GM19438 (cell line): Measurements from ENCODE around the gene RIOX2.

ENCODE experiments used
- ATAC-seq: cut with Tn5 transposase; IDR thresholded peaks from one replicate; pipeline ENCODE4 v1.9.1; 2021; ENCODE audit warnings: low read depth; ENCODE audit not compliant: unreplicated experiment

The RIOX2 gene

DNA sequence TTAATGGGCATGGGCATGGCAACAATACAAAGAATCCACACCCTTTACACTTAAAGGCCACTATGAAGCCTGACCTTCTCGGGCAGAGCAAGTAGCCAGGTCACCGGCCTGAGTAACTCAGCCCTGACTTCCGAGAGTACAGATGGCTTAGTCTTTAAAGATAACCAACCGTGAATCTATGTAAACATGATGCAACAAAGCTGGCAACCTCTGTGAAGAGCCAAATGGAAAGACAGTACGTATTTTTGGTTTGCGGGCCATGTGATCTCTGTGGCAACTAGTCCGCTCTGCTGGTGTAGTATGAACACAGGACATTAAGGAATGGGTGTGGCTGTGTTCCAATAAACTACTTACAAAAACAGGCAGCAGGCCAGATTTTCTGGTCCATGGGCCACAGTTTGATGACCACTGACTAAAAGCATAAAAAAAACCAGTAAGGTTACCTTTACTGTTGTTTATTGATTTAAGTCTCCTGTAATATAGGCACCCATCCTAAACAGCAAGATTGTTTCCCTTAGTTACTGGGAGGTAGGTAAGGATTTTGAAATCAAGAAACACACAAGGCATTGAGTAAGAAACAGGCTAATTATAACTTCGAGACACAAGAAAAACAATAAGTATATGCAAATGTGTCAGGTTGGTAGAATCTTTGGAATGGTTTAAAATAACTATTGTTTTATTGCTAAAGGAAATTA is 14.5 kb downstream of the RIOX2 start:
- ATAC-seq = no peak

DNA sequence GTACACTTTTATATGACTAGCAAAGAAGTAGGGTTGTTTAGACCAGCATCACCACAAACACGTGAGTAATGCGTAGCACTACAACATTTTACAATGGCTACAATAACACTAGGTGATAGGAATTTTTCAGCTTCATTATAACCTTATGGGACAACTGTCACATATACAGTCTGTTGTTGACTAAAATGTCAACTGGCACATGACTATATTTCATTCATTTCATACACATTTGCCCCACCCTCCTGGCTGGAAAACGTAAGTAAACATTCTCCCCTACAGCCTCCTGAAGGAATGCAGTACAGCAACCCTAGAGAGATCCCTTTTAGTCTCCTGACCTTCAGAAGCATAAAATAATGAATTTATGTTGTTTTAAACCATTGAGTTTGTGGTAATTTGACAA is 16.2 kb downstream of the RIOX2 start:
- no peak for ATAC-seq

DNA sequence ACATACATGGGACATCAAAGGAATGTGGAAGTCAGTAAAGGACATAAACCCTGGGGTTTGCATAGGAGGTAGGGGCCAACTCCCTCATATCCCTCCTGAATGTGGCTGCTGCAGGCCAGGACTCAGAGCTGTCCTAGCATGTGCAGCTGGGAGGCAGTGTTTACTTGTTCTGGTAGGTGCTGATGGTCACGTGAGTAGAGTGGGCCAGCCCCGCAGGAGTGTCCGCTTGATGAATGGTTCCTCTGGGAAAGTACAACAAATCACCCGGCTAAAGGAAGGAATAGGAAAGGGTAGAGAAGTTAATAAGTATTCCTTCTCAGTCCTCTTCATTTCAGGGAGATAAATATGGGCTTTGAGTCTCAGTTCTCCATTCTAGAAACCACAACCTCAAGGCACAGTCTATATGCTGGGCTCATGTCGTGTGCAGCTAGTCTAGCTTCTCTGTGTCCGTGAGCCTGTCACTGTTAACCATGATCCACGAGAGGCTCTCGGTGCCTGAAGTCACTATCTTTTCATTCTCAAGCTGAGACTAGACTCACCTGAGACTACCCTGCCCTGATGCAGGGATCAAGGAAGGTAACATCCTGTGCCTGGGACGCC is 17.9 kb downstream of the RIOX2 start:
- no peak for ATAC-seq

DNA sequence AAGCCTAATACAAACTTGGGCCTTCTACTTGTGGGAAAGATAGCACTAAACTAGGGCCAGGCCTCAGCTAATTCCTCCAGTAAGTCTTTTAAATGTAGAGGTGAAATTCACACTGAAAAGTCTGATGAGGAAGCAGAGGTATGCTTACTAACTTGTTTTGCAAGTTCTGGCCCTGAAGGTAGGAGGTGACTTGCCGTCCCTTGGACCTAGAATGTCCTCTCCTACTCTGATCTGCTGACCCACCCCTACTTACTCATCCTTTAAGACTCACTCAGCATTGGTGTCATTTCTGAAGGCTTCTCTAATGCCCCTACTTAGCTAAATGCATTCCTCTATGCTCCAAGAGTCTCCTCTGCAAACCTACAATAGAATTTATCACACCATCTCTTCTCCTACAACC is 19.4 kb downstream of the RIOX2 start:
- ATAC-seq = no peak

DNA sequence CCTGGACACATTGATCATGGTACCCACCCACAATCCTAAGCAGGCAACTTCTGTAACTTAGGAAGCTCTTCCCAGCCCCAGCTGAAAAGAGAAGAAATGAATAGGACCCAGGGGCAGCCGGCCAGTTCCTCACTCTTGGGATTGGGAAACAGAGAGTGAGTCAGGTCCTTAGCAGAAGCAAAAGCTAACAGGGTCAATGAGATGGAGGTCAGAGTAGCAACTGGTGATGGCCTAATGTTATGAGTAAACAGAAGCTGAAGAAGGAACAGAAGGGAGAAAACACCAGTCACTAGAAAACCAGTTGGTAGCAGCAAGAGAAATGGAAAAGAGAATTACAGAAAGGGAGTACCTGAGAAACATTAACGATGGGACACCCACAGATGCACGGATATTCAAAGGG is 20.0 kb downstream of the RIOX2 start:
- ATAC-seq = no peak

DNA sequence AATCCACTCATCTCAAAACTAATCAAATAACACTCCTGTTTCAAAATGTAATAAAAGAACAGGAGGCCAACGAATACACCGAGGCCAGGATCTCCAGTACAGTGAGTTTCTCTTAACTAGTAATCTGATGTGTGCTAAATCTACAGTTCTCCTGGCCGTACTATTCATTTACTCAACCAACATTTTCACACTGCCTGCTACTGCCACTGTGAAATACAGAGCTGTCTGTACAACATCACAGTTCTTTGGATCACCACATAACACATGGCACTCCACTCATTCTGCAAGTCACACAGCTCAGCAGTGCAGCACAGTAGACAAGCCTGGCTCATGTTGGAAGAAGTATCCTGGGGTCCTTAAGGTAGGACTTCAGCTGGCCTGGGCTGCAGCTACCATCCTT is 21.9 kb downstream of the RIOX2 start:
- ATAC-seq = no peak

DNA sequence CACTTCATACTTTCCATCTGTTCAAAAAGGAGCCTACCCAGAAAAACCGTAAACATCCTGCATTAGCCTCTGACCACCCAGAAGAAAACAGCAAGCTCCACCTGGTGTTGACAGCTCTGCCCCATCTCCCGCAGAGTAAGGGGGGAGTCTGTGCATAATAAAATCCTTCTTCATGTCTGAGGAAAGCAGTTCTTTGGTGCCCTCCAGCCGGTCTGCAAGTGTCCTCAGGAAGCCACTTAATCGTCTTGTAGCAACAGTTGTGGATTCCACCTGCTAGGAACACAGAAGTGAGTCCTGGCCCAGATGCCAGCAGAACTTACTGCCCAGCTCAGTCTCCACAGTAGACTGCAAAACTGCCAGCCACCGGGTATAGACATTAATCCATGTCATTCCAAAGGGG is 22.5 kb downstream of the RIOX2 start:
- ATAC-seq = no peak

DNA sequence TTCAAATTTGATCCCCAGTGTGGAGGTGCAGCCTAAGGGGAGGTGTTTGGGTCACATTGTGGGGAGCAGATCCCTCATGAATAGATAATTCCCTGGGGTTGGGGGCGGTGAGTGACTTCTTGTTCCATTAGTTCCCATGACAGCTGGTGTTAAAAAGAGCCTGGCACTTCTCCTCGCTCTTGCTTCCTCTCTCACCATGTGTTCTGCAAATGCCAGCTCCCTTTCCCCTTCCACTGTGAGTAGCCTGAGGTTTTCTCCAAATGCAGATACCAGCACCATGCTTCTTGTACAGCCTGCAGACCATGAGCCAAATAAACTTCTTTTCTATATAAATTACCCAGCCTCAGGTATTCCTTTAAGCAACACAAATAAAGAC is 23.1 kb downstream of the RIOX2 start:
- no peak for ATAC-seq

DNA sequence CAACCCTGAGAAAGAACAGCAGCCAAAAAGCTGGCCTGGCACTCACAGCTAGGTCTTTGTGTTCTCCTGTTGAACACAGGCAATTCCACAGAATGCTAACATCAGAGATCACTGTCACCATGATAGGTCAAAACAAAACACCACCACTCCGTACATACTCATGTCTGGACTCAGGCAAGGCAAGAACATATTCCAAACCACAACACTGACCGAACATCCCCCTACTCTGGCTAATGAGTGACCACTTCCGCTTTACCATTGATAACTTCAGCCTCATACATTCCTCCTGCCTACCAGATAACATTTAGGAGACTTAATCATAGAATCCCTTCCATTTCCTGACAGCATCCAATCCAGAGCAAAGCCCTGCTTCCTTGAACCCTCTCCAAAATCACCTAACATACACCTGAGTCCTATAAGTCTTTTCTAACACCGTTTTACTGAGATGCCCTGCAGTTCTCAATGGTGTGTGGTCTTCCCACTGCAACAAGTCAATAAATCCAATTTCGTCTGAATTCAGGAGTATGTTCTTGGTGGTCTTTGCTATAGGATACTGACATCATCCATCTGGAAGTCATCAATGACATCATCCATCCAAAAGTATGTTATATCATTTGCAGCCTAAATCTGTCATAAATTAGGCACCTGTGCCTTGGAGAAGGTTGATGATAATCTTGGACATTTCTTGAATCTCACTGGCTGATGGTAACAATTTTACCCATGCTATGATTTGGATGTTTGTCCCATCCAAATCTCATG is 23.7 kb downstream of the RIOX2 start:
- no peak for ATAC-seq

DNA sequence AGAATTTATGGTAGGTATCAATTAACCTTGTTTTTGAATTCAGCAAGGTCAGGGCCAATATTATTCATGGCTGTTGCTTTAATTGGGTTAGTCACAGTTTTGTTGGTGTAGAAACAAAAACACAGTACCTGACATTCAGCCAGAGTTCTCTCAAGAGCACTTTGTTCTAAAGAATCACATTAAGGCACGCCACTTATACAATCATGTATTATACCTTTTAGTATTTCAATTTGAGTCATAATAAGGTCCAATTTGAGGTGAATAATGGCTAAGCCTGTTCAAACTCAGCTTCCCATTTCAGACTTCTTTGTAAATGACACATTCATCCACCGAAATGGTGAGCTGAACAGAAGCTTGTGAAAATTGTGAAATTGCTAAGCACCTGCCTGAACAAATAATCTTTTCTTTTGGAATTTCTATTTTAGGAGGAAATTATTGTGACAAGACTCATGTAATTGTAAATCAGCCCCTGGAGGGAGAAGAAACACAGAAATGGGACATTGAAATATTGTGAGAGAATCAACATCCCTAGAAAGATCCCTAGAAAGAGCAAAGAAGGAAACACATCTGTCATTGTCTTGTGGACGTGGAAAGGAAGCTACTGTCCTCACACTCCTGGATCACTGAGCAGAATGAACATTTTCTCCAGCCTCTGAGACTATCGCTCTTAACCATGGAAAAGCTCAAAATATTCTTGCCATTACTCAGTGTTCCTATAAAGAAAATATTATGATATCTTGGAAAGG is 29.3 kb downstream of the RIOX2 start:
- ATAC-seq = no peak

DNA sequence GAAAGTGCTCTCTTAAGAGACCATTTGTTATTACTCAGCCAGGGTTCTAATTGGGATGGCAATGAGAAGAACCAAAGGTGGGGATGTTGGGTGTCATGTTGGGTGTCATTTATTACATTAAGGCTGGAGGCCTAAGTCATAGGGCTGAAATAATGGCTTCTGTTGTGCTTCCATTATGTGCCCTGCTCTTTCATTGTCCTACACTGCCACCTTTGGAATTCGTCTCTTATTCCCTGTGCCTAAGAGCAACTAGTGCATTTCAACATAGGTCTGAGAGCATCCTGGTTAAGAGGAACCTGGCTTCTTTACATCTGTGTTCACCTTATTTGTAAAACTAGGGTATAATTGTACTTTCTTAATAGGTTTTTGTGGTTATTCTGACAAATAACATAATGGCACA is 32.2 kb downstream of the RIOX2 start:
- ATAC-seq = no peak

DNA sequence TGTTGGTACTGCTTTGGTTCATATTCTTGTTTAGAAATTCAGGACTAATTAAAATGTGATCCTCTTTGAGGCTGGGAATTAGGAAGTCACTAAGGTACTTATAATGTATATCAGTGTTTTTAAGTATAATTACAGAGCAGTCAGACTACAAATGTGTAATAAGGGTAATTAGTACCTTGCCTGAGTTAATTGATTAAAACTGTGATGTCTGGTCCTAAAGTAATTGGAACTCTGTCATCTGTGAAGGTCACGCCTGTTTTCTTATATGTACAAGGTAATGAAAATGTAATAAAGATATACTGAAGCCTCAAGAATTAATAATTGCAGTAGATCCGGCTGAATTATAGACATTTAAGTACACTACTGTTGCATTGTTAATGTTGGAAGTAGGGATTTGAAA is 32.8 kb downstream of the RIOX2 start:
- ATAC-seq = no peak

DNA sequence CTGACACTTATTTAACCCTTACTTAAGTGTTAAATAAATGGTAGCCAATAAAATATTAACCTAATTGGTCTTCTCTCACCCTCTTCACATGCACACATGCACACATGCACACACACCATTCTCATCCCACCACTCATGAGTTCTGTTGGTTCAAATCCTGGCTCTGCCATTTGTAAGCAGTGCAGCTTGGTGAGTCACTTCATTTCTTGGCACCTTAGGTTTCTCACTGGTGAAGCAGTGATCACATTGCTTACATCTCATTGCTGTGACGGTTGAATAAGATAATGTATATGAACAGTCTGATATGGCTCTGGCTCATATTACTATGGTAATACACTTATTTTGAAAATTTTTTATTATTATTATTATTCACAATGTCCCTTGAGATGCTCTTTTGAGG is 33.8 kb downstream of the RIOX2 start:
- ATAC-seq = no peak

DNA sequence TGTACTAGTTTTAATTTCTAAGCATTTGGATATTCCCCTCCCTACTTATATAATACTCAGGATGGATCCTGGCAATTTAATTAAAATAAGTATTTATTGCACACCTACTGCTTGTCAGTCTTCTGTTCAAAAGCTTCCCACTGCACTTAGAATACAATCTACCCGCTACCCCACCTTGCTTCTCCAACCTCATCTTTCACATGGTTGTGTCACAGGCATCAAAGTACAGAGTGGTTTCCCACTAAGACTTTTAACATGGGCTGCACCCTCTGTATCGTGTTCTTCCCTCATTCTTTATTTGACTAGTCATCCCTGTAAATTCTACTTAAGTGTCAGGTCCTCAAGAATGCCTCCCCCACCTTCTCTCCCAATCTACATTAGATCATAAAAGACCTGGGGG is 35.0 kb downstream of the RIOX2 start:
- no peak for ATAC-seq

DNA sequence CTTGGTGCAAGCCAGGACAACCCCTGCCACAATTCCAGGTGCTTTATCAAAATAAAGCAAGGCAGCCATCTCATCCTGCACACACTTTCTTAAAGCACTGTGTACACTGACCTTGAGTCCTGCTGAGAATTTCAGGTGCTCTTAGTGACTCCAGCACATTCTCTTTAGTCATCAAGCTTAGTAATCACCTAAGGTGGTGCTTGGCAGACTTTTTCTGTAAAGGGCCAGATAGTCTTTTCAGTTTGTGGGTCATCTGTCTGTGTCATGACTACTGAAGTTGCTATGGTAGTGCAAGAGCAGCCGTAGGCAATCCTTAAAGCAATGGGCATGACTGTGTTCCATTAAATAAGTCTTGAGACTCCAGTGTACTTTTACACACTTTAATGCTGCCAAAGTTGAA is 36.4 kb downstream of the RIOX2 start:
- no peak for ATAC-seq

DNA sequence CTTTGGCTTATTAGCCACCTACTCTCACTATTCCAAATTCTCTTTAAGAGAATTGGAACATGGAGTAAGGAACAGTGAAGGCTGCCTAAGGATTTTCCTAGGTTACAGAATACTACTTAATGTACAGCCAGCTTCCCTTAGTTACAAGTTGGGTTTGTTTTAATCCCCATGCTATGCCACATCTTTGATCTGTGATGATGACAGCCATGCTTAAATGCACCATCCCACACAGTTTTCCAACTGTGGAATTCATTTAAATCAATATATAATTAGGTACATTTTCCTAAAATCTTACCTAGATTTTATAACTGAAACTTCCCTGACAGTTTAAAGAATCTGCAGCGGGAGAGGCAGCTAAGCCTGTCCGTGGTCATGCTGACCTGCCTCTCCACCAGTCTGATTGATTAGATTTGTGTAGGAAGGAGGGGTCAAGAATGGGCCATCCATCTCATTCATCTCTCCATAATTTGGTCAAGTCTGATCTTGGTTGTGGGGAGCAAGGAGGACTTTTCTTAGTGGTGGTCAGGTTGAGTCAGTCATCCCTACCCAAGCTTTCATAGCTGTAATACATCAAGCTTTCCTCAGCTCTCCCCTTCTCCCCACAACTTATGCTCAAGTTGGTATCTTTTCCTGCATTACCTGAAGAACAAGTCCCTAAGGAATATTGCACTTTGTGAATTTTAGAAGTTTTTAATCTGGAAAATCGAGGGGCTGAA is 37.1 kb downstream of the RIOX2 start:
- ATAC-seq = no peak

DNA sequence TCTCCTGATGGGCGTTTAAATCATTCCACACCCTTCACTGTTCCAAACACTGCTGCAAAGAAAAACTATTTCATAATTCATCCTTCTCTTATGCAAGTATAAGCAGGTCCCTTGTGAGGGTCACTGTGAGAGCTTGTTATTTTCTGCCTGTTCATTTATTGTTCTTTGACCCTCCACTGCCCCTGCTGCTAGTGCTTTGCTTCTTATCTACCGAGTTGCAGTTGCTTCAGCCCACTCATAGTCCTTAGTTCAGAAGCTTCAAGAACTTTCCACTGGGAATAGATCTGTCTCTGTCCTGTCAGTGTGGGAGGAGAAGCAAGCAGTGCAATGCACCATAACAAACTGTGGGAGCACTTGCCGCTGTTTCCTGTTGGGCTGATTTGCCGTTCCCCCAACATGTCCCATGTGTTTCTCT is 39.8 kb downstream of the RIOX2 start:
- no peak for ATAC-seq

DNA sequence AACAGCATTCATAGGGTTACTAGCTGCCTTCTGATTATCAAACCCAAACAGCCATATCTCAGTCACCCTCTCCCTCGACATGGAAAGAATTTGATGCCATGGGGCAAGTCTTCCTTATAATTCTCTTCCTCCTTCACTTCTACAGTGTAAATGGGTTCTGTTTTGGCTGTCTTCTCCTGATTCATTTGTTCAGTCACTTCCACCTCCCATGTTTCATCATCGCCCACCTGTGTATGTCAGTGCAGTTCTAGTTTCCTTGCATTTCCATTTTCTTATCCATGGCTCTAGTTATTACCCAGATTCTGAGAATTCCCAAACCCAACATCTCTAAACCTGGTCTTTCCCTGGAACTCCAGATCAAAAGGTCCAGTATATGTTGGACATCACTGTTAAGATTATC is 41.0 kb downstream of the RIOX2 start:
- ATAC-seq = no peak

DNA sequence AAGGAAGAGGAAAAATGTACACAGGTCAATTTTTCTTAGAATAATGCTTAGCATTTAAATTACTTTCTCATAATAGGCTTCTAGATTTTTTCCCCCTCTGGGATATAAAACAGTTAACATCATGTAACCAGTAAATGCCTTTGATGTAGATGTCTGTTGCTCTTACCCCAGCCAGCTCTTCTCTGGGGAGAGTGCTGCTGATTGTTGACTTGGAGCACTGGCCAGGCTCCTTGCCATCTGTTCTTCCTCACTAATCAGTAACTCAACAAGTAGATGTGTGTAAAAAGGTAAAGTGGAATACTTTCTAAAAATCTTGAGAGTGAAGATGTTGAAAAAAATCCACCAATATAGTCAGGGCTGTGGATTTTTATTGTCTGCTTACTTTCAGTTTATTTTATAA is 42.2 kb downstream of the RIOX2 start:
- no peak for ATAC-seq

DNA sequence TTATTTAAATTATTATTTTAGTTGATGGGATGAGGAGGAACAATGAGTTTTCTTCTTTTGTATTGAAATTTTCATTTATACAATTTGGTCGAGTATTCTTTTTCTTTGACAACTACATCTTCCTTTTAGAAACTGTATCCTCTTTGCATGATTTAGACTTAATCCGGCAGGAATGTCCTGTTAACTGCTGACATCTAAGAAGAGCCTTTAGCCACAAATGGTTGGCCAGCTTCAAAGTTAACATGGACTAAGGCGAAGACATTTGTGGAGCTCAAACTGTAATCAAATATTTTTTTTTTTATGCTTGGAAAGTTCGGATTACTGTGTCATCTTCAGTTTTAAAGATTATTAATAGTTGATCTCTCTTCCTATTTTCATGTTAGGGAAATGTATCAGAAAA is 43.2 kb downstream of the RIOX2 start:
- ATAC-seq = no peak

DNA sequence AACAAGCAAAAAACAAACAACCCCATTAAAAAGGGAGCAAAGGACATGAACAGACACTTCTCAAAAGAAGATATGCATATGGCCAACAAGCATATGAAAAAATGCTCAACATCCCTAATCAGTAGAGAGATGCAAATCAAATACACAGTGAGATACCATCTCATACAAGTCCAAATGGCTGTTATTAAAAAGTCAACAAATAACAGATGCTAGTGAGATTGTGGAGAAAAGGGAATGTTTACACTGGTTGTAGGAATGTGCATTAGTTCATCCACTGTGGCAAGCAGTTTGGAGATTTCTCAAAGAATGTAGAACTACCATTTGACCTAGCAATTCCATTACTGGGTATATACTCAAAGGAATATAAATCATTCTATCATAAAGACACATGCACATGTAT is 44.5 kb downstream of the RIOX2 start:
- ATAC-seq = no peak
